GM21381 (cell line): ENCODE measurements around the gene TAB2.
"Not testable (repeated sequence)": the region's sequence is repeated elsewhere in the genome, so short reads cannot be mapped to it uniquely, and the experiment has no call there.

ENCODE experiments used
- ATAC-seq: cut with Tn5 transposase; IDR thresholded peaks from one replicate; pipeline ENCODE4 v1.9.1; 2021; ENCODE audit warnings: mild to moderate bottlenecking, moderate library complexity; ENCODE audit not compliant: unreplicated experiment

TAB2 gene

DNA sequence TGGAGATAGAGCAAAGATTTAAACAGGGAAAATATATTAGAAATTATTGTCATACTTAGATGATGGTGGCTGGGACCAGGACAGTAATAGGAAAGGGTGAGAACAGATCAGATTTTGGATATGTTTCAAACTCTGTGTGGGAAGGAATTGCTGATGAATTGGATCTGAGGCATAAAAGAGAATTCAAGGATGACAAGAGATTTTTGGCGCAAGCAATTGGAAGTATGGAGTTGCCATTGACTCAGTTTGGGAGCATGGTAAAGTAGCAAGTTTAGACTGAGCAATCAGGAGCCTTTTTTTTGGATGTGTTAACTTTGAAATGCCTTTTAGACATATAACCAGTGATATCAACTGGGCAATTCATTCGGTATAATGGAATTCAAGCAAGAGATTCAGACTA lies 14.4 kb downstream of the TAB2 start:
- ATAC-seq: no peak

GRCh38 chr6:149332602-149333265 lies 15.2 kb downstream of the TAB2 start:
- no peak for ATAC-seq

- ATAC-seq: no peak
These were observed 15.7 kb downstream of the TAB2 start for GRCh38 chr6:149333266-149333620.

DNA sequence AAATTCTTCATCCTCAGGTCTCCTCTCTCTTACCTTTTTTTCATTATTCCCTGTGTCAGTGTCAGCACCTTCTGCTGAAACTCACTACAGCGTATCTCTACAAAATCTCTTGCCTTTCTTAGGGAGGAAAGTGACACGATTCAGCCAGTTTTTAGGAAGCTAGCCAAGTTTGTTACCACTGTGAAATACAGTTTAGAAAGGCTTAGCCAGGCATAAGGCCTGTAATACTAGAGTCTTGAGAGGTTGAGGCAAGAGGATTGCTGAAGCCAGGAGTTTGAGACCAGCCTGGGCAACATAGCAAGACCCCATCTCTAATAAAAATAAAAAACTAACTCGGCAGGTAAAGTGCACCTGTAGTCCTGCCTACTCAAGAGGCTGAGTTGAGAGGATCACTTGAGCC lies 16.7 kb downstream of the TAB2 start:
- peak; percentile 2 for ATAC-seq

DNA sequence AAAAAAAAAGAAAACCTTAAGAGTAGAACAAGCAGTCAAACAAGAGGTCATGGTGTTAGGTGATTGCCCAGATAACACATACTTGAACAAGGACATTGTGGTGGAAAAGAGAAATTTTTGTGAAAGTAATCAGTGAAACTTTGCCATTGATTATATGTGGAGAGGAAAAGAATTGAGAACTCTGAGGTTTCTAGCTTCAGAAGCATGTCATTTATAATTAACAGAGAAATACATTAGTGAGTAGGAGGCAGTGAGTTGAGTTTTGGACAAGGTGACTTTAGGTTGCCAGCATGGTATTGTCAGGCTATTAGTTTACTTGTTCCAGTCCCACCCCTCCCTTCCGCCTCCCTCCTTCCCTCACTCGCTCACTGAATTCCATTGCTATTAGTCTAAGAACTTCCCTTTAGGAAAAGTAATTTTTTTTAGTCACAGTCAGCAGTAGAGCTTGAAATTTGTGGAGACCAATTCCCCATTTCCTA lies 17.2 kb downstream of the TAB2 start:
- ATAC-seq: peak; percentile 61

GRCh38 chr6:149335924-149336608 lies 18.6 kb downstream of the TAB2 start:
- no peak for ATAC-seq

GRCh38 chr6:149336609-149336928 lies 19.1 kb downstream of the TAB2 start:
- ATAC-seq: no peak

GRCh38 chr6:149337320-149337719 lies 19.8 kb downstream of the TAB2 start:
- no peak for ATAC-seq

DNA sequence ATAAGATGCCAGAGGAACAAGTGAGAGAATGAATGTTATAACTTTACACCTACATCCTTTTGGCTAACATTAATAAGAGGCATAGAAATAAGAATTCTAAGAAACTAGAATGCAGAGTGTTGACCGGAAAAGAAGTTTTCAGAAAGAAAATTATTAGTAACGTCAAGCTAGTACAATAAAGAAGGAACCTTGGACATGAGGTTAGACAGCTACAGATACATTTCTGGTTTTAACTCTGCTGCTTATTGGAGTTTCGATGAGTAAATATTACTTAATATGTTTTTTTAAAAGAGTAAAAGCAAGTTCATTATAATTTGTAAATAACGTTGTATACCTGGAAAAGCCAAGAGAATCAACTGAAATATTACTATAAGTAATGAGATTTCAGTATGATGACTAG lies 22.7 kb downstream of the TAB2 start:
- ATAC-seq: no peak

GRCh38 chr6:149342525-149342924 lies 25.0 kb downstream of the TAB2 start:
- peak; percentile 73 for ATAC-seq

- no peak for ATAC-seq
These were observed 26.0 kb downstream of the TAB2 start for GRCh38 chr6:149343501-149343900.

DNA sequence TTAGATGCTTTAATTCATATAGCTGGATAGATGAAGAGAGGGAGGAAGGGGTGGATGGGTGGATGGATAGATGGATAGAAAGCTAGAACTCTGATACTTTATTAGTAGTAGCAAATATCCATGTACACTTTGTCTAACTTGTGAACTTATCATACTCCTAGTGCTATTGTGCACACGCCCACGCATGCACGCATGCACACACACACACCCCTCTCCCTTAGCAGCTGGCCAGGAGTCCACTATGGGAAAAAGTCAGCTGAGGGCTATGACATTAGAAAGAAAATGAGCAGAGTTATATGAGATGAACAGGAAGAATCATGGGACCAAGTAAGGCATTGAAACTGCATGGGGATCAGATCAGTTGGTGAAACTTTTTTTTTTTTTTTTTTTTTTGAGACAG lies 28.6 kb downstream of the TAB2 start:
- no peak for ATAC-seq

DNA sequence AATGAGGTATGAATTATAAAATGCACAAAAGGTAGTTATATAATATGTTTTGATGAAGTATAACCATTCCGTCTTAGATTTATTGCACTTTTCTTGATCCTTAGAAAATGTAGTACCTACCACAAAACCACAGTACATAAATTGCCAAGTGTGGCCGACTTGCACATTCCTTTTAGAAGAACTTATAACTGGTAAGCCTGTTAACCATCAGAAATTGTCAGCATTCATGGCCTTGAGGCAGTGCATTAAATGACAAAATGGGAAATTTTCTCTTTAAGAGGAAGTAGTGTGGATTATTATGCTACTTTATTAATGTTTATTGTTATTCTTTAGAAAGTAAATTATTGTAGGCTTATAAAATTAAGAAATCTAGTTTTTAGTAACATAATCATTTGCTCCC lies 29.6 kb downstream of the TAB2 start:
- ATAC-seq: no peak

DNA sequence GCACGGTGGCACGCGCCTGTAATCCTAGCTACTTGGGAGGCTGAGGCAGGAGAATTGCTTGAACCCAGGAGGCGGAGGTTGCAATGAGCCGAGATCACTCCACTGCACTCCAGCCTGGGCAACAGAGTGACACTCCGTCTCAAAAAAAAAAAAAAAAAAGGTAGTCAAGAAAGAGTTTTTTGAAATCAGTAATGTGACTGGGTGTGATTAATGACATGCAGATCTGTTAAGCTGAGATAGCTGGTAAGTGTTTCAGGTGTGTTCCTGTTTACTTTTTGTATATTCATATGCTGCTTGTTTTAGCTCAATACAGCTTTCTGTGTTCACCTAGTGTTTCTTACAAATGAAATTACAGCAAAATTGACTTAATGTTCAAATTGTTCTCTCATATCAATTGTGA lies 31.8 kb downstream of the TAB2 start:
- ATAC-seq: not testable (repeated sequence)

DNA sequence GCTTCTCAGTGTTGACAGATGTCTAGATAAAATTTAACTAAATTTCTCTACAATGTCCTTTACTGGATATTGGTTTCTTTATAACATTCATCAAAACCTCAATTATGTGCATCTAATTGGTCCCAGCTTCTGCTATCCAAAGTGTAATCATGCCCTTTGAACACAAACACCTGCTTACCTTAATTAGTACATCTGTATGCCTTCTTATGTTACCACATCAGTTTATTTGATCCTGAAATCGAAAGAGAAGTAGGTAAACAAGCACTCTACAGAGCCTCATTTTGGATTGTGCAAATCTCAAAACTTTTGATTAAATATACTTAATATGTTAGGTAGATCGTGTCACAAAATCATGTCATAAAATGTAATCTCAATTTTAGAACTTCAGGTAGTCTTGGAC lies 36.5 kb downstream of the TAB2 start:
- no peak for ATAC-seq

DNA sequence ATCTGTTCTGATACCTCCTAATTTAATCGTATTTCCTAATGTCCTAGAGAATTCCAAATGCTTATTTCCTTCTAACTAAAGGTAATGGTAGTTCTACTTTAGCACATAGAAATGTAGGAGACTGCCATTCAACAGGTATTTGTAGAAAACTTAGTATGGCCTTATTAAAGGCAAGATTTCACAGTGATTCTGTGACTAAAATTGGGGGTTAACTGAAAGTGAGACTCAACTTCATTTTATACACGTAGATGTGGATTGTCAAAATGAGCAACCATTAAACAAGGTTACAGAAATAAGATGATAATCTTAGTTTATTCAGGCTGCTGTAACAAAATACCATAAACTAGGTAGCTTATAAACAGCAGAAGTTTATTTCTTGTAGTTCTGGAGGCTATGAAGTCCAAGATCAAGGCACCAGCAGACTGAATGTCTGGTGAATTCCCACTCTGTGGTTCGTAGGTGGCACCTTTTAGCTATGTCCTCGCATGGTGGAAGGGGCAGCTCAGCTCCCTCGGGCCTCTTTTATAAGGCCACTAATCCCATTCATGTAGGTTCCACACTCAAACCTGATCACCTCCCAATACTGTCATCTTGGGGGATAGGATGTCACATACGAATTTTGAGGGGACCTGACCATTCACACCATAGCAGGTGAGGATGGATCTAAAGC lies 38.7 kb downstream of the TAB2 start:
- ATAC-seq: no peak

- ATAC-seq: no peak
These were observed 40.4 kb downstream of the TAB2 start for GRCh38 chr6:149357726-149358538.

GRCh38 chr6:149359440-149359839 lies 41.9 kb downstream of the TAB2 start:
- ATAC-seq: no peak

DNA sequence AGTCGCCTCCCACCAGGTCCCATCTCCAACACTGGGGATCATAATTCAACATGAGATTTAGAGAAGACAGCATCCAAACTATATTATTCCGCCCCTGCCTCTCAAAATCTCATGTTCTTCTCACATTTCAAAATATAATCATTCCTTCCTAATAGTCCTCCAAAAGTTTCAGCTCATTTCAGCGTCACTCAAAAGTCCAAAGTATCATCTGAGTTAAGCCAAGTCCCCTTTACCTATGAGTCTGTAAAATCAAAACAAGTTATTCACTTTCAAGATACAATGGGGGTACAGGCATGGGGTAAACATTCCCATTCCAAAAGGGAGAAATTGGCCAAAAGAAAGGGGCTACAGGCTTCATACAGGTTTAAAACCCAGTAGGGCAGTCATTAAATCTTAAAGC lies 43.0 kb downstream of the TAB2 start:
- ATAC-seq: no peak

DNA sequence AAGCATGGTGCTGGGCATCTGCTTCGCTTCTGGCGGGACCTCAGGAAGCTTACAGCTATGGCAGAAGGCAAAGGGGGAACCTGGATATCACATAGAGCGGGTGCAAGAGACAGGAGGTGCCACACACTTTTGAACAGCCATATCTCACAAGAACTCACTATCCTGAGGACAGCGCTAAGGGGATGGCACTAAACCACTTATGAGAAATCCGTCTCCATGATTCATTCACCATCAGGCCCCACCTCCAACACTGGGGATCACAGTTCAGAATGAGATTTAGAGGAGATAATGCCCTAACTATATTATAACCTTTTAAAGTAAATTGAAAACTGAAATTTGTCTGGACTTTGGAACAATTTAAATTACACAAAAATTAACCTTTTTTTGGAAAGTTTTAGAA lies 44.8 kb downstream of the TAB2 start:
- ATAC-seq: no peak

GRCh38 chr6:149363154-149363553 lies 45.6 kb downstream of the TAB2 start:
- no peak for ATAC-seq

- no peak for ATAC-seq
These were observed 47.0 kb downstream of the TAB2 start for GRCh38 chr6:149364557-149364956.
